Activated naive CD4-positive, alpha-beta T cell treated with anti-CD3 and anti-CD28 coated beads, Interleukin-2, amount 50 U/mL, for 72 hours (primary cell): ENCODE data around the gene TSSK3. TPM values are rescaled to one million over a fixed set of nuclear protein-coding genes. Genes with fewer than 3 reads are reported as not detected.

Source experiments
- ATAC-seq, 2 donors: fragments of 150-1000 bp; cut with Tn5 transposase; 2 replicates each; pipeline ENCODE4 v1.10.0; 2021; ENCODE audit warnings: mild to moderate bottlenecking in 2 of 2, moderate library complexity in 2 of 2
- DNase-seq, 2 donors: peaks; one replicate each; pipeline ENCODE4 v3.0.0; 2021 to 2022; ENCODE audit warnings: low spot score in 2 of 2
- H3K27ac Mint-ChIP-seq, 2 donors: one replicate each; pipeline ENCODE4 v1.8.0; 2022; ENCODE audit warnings: mild to moderate bottlenecking in 2 of 2, mixed read lengths in 2 of 2
- H3K36me3 Mint-ChIP-seq, 2 donors: one replicate each; pipeline ENCODE4 v1.8.0; 2022; ENCODE audit warnings: mixed read lengths in 2 of 2
- H3K9me3 Mint-ChIP-seq, 2 donors: one replicate each; pipeline ENCODE4 v1.8.0; 2022; ENCODE audit warnings: mixed read lengths in 2 of 2
- total RNA-seq, 2 donors: library from RNA; stranded (reverse); gene quantifications; one replicate each; pipeline ENCODE4 v1.2.3, GENCODE V29; 2022

The TSSK3 gene
- total RNA-seq, 2 donors from 2014 or later = 1.2 to 1.7 TPM

DNA sequence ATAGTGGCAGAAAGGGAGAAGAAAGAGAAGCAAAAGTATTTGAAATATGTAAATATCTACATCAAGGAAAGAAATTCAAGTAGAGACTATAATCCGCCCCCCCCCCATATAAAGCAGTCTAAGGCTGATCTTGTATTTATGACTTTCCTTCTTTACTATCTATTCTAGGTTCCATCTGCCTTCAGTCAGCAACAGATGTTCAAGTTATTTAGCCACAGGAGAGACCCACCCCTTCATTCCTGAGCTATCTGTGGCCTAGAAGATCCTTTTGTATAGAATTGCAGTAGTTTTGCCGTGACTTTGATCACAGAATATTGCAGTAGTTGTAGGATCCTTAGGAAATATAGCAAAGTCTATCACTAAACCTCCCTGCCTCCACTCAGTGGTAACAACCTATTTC lies 42.6 kb downstream of the TSSK3 start:
- DNase-seq = no peak
- Mint-ChIP-seq H3K27ac (no peak overlapping the region), H3K36me3 (no peaks in the 10 kb centered on the region), H3K9me3 (no peaks in the 10 kb centered on the region)
- ATAC-seq = no peak

DNA sequence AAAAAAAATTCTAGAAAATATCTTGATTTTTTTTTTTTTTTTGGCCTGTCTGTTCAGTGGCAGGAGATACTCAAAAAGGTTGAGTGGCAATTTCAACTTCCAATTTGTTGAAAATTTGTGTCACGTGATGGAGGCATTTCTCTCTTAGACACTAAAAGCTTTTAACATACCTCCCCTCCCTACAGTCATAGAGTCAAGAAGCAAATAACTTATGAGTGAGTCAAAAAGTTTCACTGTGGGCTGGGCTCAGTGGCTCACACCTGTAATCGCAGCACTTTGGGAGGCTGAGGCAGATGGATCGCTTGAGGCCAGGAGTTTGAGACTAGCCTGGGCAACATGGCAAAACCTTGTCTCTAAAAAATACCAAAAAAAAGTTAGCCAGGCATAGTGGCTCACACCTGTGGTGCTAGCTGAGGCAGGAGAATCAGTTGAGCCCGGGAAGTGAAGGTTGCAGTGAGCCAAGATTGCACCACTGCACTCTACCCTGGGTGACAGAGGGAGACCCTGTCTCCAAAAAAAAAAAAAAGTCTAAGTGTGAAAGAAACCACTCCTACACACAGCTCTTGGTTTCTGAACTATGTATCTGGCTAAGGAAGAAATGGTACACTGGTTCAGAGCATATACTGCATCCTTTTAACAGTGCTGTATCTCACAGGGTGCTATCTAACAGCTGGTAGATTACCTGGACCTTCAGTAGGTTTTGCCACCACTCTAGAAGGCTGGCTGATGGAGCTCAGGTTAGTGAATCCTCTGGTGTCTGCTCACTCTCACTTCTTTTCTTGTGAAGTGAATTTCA lies 43.5 kb downstream of the TSSK3 start:
- ATAC-seq = peak in 1 of 2 donors; percentile 59
- H3K27ac Mint-ChIP-seq = no peak overlapping the region
- DNase-seq = no peak
- no peaks in the 10 kb centered on the region for H3K9me3 Mint-ChIP-seq
- H3K36me3 Mint-ChIP-seq = no peaks in the 10 kb centered on the region

DNA sequence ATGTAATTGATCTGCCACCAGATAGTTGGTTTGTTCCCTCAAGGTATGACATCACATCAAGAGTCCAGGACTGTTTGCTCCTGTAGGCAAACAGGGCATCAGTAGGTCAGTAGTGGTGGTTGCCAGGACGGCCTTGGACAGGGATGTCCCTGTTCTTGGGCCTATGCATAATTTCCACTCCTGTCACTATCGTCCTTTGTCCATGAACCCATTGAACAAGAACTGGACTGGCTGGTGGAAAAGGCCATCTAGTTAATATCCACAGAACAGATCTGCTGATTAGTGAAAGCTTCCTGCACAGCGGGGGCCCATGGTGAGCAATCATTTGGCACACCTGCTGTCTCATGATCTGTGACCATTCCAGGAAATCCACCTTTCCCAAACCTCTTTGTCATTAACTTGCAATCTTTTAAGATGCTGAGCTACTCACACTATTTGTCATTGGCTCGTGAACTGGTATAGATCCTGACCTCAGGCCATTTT lies 44.3 kb downstream of the TSSK3 start:
- Mint-ChIP-seq H3K9me3 (no peaks in the 10 kb centered on the region), H3K36me3 (no peaks in the 10 kb centered on the region)
- no peak for ATAC-seq

DNA sequence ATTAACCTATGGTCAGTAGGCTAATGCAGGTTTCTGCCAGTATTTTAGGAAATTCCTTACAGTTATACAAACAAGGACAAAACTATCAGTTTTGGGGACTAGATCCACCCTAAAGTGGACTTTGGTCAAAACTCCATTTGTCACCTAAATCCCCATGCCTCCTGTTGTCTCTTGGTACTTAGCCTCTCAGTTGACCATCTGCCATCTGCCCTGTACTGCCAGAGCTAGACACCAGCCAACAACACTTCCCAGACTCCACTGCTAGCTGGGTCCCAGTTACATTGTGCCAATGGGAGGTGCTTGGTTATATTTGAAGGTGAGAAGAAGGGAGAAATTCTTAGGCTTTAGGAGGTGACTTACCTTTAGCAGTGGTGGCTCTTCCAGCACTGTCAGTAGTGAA lies 48.9 kb downstream of the TSSK3 start:
- no peaks in the 10 kb centered on the region for H3K36me3 Mint-ChIP-seq
- H3K27ac Mint-ChIP-seq = no peak overlapping the region

More for the DNA sequence above, 44.3 kb downstream of the TSSK3 start:
- DNase-seq = no peak
- no peak overlapping the region for H3K27ac Mint-ChIP-seq

DNA sequence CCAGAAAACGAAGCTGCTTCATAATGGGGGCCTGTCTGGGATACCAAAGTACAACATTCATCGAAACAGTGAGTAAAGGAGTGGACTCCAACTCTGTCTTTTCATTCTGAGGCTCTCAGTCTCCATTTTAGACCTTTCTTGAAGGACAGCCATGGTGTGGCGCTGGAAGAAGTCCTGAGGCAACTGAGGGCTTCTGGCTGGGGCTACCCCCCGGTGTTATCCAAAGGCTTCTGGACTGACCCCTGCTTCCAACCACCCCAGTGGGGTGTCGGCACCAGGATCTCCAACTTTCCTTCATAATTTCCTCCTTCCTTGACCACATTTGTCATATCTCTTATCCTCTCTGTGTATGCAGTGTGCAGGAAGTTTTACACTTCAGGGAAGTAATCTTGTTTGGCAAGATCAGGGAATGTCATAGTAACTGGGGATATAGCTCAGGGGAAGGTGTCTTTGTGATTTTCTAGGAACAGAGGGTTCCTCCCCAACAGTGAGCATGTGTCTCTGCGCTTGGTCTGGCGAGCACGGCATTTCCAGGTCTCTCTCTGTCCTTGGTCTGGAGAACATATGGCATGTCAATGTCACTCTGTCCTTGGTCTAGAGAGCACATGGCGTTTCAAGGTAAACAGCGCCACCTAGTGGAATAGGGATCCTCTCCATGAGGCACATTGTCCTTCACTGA lies 51.3 kb downstream of the TSSK3 start:
- Mint-ChIP-seq H3K9me3 (no peaks in the 10 kb centered on the region), H3K27ac (peak overlapping the region in 1 of 2 donors; percentile 2), H3K36me3 (no peaks in the 10 kb centered on the region)
- ATAC-seq = peak; percentile 89 to 90
- DNase-seq = peak; percentile 59 to 80

More for the DNA sequence above, 48.9 kb downstream of the TSSK3 start:
- DNase-seq (no peak), ATAC-seq (no peak)
- no peaks in the 10 kb centered on the region for H3K9me3 Mint-ChIP-seq

Other genes starting within 250 kb of the TSSK3 start
- gene TXLNA, start 182.9 kb upstream of the TSSK3 start, total RNA-seq = 10 to 100 TPM; 71.9 to 81.7 TPM
- 10 to 100 TPM; 20.8 to 24.9 TPM for gene CCDC28B, start 161.9 kb upstream of the TSSK3 start, total RNA-seq
- 1 to 10 TPM; 4.6 to 7.2 TPM for gene IQCC, start 156.9 kb upstream of the TSSK3 start, total RNA-seq
- gene DCDC2B, start 153.4 kb upstream of the TSSK3 start, total RNA-seq = under 1 TPM in 1 of 2 donors, not detected in 1; 0.16 TPM
- gene TMEM234, start 140.2 kb upstream of the TSSK3 start, total RNA-seq = 10 to 100 TPM in 1 of 2 donors, 1 to 10 TPM in 1; 7.0 to 10.7 TPM
- 100 to 1,000 TPM; 273 to 295 TPM for gene EIF3I, start 140.1 kb upstream of the TSSK3 start, total RNA-seq
- 1 to 10 TPM in 1 of 2 donors, under 1 TPM in 1; 0.66 to 1.1 TPM for gene FAM167B, start 115.3 kb upstream of the TSSK3 start, total RNA-seq
- gene LCK, start 111.3 kb upstream of the TSSK3 start, total RNA-seq = 100 to 1,000 TPM; 208 to 284 TPM
- gene HDAC1, start 70.5 kb upstream of the TSSK3 start, total RNA-seq = 100 to 1,000 TPM; 185 to 200 TPM
- 10 to 100 TPM; 10.6 to 47.0 TPM for gene MARCKSL1, start 26.3 kb upstream of the TSSK3 start, total RNA-seq
- 1 to 10 TPM; 6.7 to 9.7 TPM for gene FAM229A, start 54 bp upstream of the TSSK3 start, total RNA-seq
- gene BSDC1, start 31.9 kb downstream of the TSSK3 start, total RNA-seq = 10 to 100 TPM; 41.8 to 53.0 TPM
- gene ZBTB8B, start 102.5 kb downstream of the TSSK3 start, total RNA-seq = not detected
- under 1 TPM; 0.16 to 0.18 TPM for gene ZBTB8A, start 176.9 kb downstream of the TSSK3 start, total RNA-seq